Neural progenitor cell (in vitro differentiated cells): ENCODE results near the gene TMC8. TPM values are rescaled to one million over a fixed set of nuclear protein-coding genes. Genes with fewer than 3 reads are reported as not detected.
A peak's percentile ranks its signal among the peaks of the same experiment; 100 is the strongest.

ENCODE experiments used
- DNase-seq: peaks from one replicate; pipeline ENCODE4 v3.0.0-alpha.2; 2016; ENCODE audit warnings: low spot score
- H2AFZ ChIP-seq: fragments of 200-600 bp; sonication (generic); replicated peaks from 2 replicates; pipeline ENCODE4 v1.6.1; 2016; ENCODE audit warnings: antibody characterized with exemption
- H3F3A ChIP-seq: fragments of 200-600 bp; sonication (generic); 2 replicates; pipeline ENCODE4 v1.6.1; 2016; ENCODE audit warnings: antibody characterized with exemption, low read depth
- H3K27ac ChIP-seq: fragments of 200-600 bp; sonication (generic); 2 replicates; pipeline ENCODE4 v1.5.1; 2016; ENCODE audit warnings: mild to moderate bottlenecking
- H3K27me3 ChIP-seq: fragments of 200-600 bp; sonication (generic); 2 replicates; pipeline ENCODE4 v1.6.1; 2016; ENCODE audit warnings: mild to moderate bottlenecking, moderate library complexity
- H3K36me3 ChIP-seq: fragments of 200-600 bp; sonication (generic); 2 replicates; pipeline ENCODE4 v1.5.1; 2016
- H3K4me1 ChIP-seq: fragments of 200-600 bp; sonication (generic); 2 replicates; pipeline ENCODE4 v1.6.1; 2016; ENCODE audit warnings: mixed run types
- H3K4me2 ChIP-seq: fragments of 200-600 bp; sonication (generic); 2 replicates; pipeline ENCODE4 v1.6.1; 2016
- H3K4me3 ChIP-seq: fragments of 200-600 bp; sonication (generic); 2 replicates; pipeline ENCODE4 v1.5.1; 2016
- H3K79me2 ChIP-seq: fragments of 200-600 bp; sonication (generic); 2 replicates; pipeline ENCODE4 v1.6.1; 2016; ENCODE audit warnings: low read depth
- H3K9ac ChIP-seq: fragments of 200-600 bp; sonication (generic); 2 replicates; pipeline ENCODE4 v1.6.1; 2016
- H3K9me3 ChIP-seq: fragments of 200-600 bp; sonication (generic); 2 replicates; pipeline ENCODE4 v1.5.1; 2016; ENCODE audit warnings: low read depth
- H4K20me1 ChIP-seq: fragments of 200-600 bp; sonication (generic); 2 replicates; pipeline ENCODE4 v1.6.1; 2016; ENCODE audit warnings: low read depth
- H3K27ac Mint-ChIP-seq: 3 replicates; pipeline ENCODE4 v1.8.0; 2021; ENCODE audit warnings: mixed read lengths
- H3K27me3 Mint-ChIP-seq: 2 replicates; pipeline ENCODE4 v1.8.0; 2022; ENCODE audit warnings: low read depth, mild to moderate bottlenecking, inconsistent platforms, moderate library complexity, mixed read lengths; ENCODE audit not compliant: insufficient read depth
- H3K36me3 Mint-ChIP-seq: 3 replicates; pipeline ENCODE4 v1.8.0; 2021; ENCODE audit warnings: mixed read lengths
- H3K4me1 Mint-ChIP-seq: 3 replicates; pipeline ENCODE4 v1.8.0; 2021; ENCODE audit warnings: mixed read lengths
- H3K4me3 Mint-ChIP-seq: 3 replicates; pipeline ENCODE4 v1.8.0; 2021; ENCODE audit warnings: mild to moderate bottlenecking, moderate library complexity, mixed read lengths
- H3K9me3 Mint-ChIP-seq: 3 replicates; pipeline ENCODE4 v1.8.0; 2020; ENCODE audit warnings: mixed read lengths
- CTCF ChIP-seq: fragments of 200-600 bp; sonication (generic); IDR thresholded peaks from 2 replicates; pipeline ENCODE4 v1.5.1; 2017; ENCODE audit warnings: antibody characterized with exemption, mild to moderate bottlenecking
- EZH2 ChIP-seq: fragments of 200-600 bp; sonication (generic); IDR thresholded peaks from 2 replicates; pipeline ENCODE4 v1.6.1; 2017; ENCODE audit warnings: antibody characterized with exemption, mild to moderate bottlenecking, moderate library complexity
- EZH2phosphoT487 ChIP-seq: fragments of 200-600 bp; sonication (generic); IDR thresholded peaks from 2 replicates; pipeline ENCODE4 v1.6.1; 2017; ENCODE audit warnings: antibody characterized with exemption
- total RNA-seq: library from RNA; depleted of rRNA; stranded (reverse); fragments of >200 nt; gene quantifications from 2 replicates; pipeline ENCODE4 v1.2.3, GENCODE V29; 2015; ENCODE audit warnings: low replicate concordance

TMC8 gene
- total RNA-seq, 1 donor from 2014 or later = not detected

DNA sequence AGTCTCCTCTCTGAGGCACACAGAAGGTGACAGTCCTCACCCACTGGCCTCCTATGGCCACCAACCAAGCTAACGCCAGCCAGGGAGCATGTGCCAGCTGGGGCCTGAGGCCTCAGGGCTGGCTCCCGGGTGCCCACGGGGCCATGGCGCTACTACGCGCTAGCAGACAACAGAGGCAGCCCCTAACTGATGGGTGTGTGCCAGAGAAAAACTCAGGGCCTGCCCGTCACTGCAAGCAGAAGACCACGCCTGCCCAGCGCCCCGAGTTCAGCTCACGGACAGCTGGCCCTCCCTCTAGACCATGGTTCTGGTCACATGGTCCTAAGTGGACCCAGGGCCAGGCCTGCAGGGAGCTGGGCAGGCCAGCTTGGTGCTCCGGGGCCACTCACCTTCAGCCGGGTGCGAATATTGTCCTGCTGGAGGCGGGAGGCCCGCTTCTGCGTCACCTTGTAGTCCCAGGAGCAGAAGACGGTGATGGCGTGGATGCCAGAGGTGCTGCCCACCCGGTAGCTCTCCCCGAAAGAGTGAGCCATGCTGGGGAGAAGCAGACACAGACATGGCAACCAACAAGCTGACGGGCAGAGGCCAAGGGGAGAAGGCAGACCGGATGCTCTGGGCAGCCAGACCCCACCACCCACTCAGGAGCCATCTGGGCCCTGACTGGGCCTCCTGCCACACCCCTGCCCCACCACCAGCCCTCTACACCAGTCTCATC is 8.2 kb upstream of the TMC8 start:
- Mint-ChIP-seq H3K27me3 (no peaks in the 10 kb centered on the region), H3K36me3 (peaks cover 3% of the 10 kb centered on the region), H3K4me3 (no peak overlapping the region), H3K4me1 (peaks cover 4% of the 10 kb centered on the region), H3K27ac (no peak overlapping the region), H3K9me3 (no peaks in the 10 kb centered on the region)
- H2AFZ ChIP-seq = no peak overlapping the region
- peaks cover 5% of the 10 kb centered on the region for H4K20me1 ChIP-seq
- no peak for TF ChIP-seq EZH2
- no peak for TF ChIP-seq EZH2phosphoT487
- no peak for TF ChIP-seq CTCF
- no peak for DNase-seq
- no peaks in the 10 kb centered on the region for H3K79me2 ChIP-seq
- H3K27me3 ChIP-seq = peaks cover 3% of the 10 kb centered on the region
- no peak overlapping the region for H3K9ac ChIP-seq
- H3K36me3 ChIP-seq = no peaks in the 10 kb centered on the region
- no peak overlapping the region for H3K4me2 ChIP-seq
- no peaks in the 10 kb centered on the region for H3F3A ChIP-seq
- peaks cover 13% of the 10 kb centered on the region for H3K4me1 ChIP-seq
- H3K27ac ChIP-seq = no peak overlapping the region
- no peaks in the 10 kb centered on the region for H3K9me3 ChIP-seq
- no peak overlapping the region for H3K4me3 ChIP-seq

- H3F3A ChIP-seq = no peaks in the 10 kb centered on the region
- H3K9me3 Mint-ChIP-seq = no peaks in the 10 kb centered on the region
- peaks cover 3% of the 10 kb centered on the region for H3K36me3 Mint-ChIP-seq
- peaks cover 8% of the 10 kb centered on the region for H3K27me3 ChIP-seq
- TF ChIP-seq CTCF (no peak), EZH2phosphoT487 (no peak)
- H3K4me1 ChIP-seq = peaks cover 18% of the 10 kb centered on the region
- peaks cover 4% of the 10 kb centered on the region for H3K4me1 Mint-ChIP-seq
- no peak overlapping the region for H3K9ac ChIP-seq
- no peaks in the 10 kb centered on the region for H3K36me3 ChIP-seq
- H3K4me2 ChIP-seq = no peak overlapping the region
- H3K27me3 Mint-ChIP-seq = no peaks in the 10 kb centered on the region
- H3K9me3 ChIP-seq = no peaks in the 10 kb centered on the region
- H3K4me3 Mint-ChIP-seq = no peak overlapping the region
- no peaks in the 10 kb centered on the region for H3K79me2 ChIP-seq
- no peak overlapping the region for H3K27ac ChIP-seq
- no peak overlapping the region for H2AFZ ChIP-seq
- H4K20me1 ChIP-seq = peaks cover 5% of the 10 kb centered on the region
- no peak for DNase-seq
- no peak overlapping the region for H3K27ac Mint-ChIP-seq
- H3K4me3 ChIP-seq = no peak overlapping the region
Observed at GRCh38 chr17:78122931-78123249, 7.7 kb upstream of the TMC8 start.

GRCh38 chr17:78123258-78123929 is 7.2 kb upstream of the TMC8 start:
- Histone ChIP-seq H3K4me1 (peaks cover 19% of the 10 kb centered on the region), H3K79me2 (no peaks in the 10 kb centered on the region), H3K9ac (no peak overlapping the region), H2AFZ (no peak overlapping the region), H3K27ac (no peak overlapping the region), H3K4me2 (no peak overlapping the region), H3K27me3 (peaks cover 13% of the 10 kb centered on the region), H3K9me3 (no peaks in the 10 kb centered on the region), H3K4me3 (no peak overlapping the region), H3K36me3 (no peaks in the 10 kb centered on the region), H3F3A (no peaks in the 10 kb centered on the region), H4K20me1 (peaks cover 5% of the 10 kb centered on the region)
- peak overlapping the region; percentile 11 for H3K27ac Mint-ChIP-seq
- peaks cover 4% of the 10 kb centered on the region for H3K4me1 Mint-ChIP-seq
- peaks cover 3% of the 10 kb centered on the region for H3K36me3 Mint-ChIP-seq
- no peaks in the 10 kb centered on the region for H3K27me3 Mint-ChIP-seq
- DNase-seq = no peak
- no peak for TF ChIP-seq EZH2
- no peak for TF ChIP-seq CTCF
- TF ChIP-seq EZH2phosphoT487 = no peak
- H3K4me3 Mint-ChIP-seq = no peak overlapping the region
- H3K9me3 Mint-ChIP-seq = no peaks in the 10 kb centered on the region
